ENCODE results near the gene TSSK2.

Gene TSSK2

DNA sequence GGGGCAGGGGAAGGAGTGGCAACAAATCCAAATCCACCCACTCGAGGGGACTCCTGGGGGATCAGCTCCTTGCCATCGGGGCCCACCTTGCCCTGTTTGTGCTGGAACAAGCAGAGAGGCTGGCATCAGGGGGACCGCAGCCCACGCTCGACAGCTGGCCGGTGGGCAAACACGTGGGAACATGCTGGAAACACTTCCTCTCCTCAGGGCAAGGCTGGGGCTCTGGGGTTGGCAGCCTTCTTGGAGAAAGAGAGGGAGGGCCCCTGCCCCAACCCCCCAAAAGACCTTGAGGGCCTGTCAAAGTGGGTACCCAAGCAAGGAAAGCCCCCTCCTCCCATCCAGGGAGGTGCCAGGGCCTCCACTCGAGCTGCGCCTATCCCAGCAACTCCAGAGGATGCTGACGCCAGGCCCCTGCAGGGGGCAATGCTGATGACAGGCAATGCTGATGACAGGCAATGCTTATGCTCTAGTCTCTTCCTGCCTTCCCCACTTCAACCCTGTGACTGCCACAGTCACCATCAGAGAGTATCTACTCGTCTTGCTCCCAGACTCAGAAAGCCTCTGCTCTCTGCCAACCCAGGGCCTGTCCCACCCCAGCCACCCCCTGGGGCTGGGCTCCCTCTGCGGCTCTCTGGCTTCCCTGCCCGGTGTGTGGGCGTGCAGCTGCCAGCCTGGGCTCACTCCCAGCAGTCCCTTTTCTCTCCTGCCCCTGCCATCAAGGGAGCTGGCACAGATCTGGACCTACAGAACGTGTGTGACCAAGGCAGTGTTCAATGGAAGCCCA is 7.3 kb downstream of the TSSK2 start:
- Histone ChIP-seq H3K4me2 (ENCODE audit: low read depth, low read length) (no peak overlapping the region), H3K36me3 (replicated peaks; ENCODE audit: insufficient read depth, low read length) (no peaks in the 10 kb centered on the region), H3K27ac (ENCODE audit: low read length) (no peak overlapping the region), H3K4me1 (ENCODE audit: low read length) (no peaks in the 10 kb centered on the region), H3F3A (ENCODE audit: insufficient read depth, low read length) (no peaks in the 10 kb centered on the region), H3K9me3 (replicated peaks; ENCODE audit: insufficient read depth, low read length) (no peaks in the 10 kb centered on the region), H3K27me3 (replicated peaks; ENCODE audit: insufficient read depth, low read length) (no peaks in the 10 kb centered on the region), H2AFZ (ENCODE audit: low read length) (no peak overlapping the region), H4K20me1 (ENCODE audit: insufficient read depth, low read length) (no peaks in the 10 kb centered on the region), H3K4me3 (ENCODE audit: low read length) (no peak overlapping the region), H3K9me2 (replicated peaks; ENCODE audit: insufficient read depth, low read length) (no peaks in the 10 kb centered on the region), H3K9ac (ENCODE audit: low read length) (no peak overlapping the region), H3K79me2 (ENCODE audit: low read length) (peaks cover 11% of the 10 kb centered on the region)
- TF ChIP-seq EZH2 (optimal IDR thresholded peaks at IDR 0.05; ENCODE audit: low read depth, low read length) (no peak), EZH2phosphoT487 (IDR thresholded peaks at IDR 0.05; ENCODE audit: low read length) (no peak)
- no peak for DNase-seq

DNA sequence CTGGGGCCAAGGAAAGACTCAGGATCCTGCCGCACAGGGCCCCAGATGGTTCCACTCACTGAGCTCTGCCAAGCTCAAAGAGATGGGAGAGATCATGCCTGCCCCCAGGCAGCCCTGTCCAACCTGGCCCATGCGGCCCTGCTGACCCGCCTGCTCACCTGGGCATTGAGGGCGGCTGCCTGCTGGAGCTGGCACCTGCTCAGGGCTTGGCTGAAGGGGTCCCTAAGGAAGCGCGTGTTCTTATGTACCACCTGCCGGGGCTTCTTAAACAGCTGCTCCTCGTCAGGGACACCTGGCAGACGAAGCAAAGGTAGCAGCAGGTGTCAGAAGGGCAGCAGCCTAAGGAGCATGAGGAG is 7.9 kb downstream of the TSSK2 start:
- H3K4me3 ChIP-seq (ENCODE audit: low read length): no peak overlapping the region
- no peak overlapping the region for H2AFZ ChIP-seq (ENCODE audit: low read length)
- H3K36me3 ChIP-seq (replicated peaks; ENCODE audit: insufficient read depth, low read length): no peaks in the 10 kb centered on the region
- no peaks in the 10 kb centered on the region for H4K20me1 ChIP-seq (ENCODE audit: insufficient read depth, low read length)
- H3K9me2 ChIP-seq (replicated peaks; ENCODE audit: insufficient read depth, low read length): no peaks in the 10 kb centered on the region
- H3K9ac ChIP-seq (ENCODE audit: low read length): no peak overlapping the region
- H3K27ac ChIP-seq (ENCODE audit: low read length): no peak overlapping the region
- no peaks in the 10 kb centered on the region for H3K4me1 ChIP-seq (ENCODE audit: low read length)
- no peak for DNase-seq
- no peaks in the 10 kb centered on the region for H3K27me3 ChIP-seq (replicated peaks; ENCODE audit: insufficient read depth, low read length)
- TF ChIP-seq, protein P1, sequence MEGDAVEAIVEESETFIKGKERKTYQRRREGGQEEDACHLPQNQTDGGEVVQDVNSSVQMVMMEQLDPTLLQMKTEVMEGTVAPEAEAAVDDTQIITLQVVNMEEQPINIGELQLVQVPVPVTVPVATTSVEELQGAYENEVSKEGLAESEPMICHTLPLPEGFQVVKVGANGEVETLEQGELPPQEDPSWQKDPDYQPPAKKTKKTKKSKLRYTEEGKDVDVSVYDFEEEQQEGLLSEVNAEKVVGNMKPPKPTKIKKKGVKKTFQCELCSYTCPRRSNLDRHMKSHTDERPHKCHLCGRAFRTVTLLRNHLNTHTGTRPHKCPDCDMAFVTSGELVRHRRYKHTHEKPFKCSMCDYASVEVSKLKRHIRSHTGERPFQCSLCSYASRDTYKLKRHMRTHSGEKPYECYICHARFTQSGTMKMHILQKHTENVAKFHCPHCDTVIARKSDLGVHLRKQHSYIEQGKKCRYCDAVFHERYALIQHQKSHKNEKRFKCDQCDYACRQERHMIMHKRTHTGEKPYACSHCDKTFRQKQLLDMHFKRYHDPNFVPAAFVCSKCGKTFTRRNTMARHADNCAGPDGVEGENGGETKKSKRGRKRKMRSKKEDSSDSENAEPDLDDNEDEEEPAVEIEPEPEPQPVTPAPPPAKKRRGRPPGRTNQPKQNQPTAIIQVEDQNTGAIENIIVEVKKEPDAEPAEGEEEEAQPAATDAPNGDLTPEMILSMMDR (IDR thresholded peaks at IDR 0.05; ENCODE audit: low read length): no peak
- TF ChIP-seq EZH2phosphoT487 (IDR thresholded peaks at IDR 0.05; ENCODE audit: low read length): no peak
- TF ChIP-seq EZH2 (optimal IDR thresholded peaks at IDR 0.05; ENCODE audit: low read depth, low read length): no peak
- no peaks in the 10 kb centered on the region for H3F3A ChIP-seq (ENCODE audit: insufficient read depth, low read length)
- no peaks in the 10 kb centered on the region for H3K9me3 ChIP-seq (replicated peaks; ENCODE audit: insufficient read depth, low read length)
- no peak overlapping the region for H3K4me2 ChIP-seq (ENCODE audit: low read depth, low read length)
- H3K79me2 ChIP-seq (ENCODE audit: low read length): peaks cover 17% of the 10 kb centered on the region

DNA sequence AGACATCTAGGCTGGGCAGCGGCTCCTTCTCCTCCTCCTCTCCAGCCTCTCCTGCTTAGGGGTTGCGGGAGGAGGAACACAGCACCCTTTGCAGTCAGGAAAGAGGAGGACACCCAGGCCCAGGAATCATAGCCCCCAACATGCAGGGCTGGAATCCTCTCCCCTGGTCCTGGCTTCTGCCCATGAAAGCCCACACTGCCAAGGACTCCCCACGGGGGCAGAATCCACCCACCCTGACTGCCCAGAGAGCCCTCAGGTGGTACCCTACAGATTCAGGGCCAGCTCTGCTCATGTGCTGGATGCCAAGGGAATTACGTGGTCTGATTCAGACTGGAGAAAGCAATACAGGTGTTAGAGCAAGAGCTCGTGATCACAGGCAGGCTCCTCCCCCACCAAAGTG is 8.9 kb downstream of the TSSK2 start:
- H3K9ac ChIP-seq (ENCODE audit: low read length): no peak overlapping the region
- no peak for DNase-seq
- no peak overlapping the region for H3K4me2 ChIP-seq (ENCODE audit: low read depth, low read length)
- H3F3A ChIP-seq (ENCODE audit: insufficient read depth, low read length): no peaks in the 10 kb centered on the region
- no peaks in the 10 kb centered on the region for H3K27me3 ChIP-seq (replicated peaks; ENCODE audit: insufficient read depth, low read length)
- H2AFZ ChIP-seq (ENCODE audit: low read length): no peak overlapping the region
- H3K9me3 ChIP-seq (replicated peaks; ENCODE audit: insufficient read depth, low read length): no peaks in the 10 kb centered on the region
- H3K36me3 ChIP-seq (replicated peaks; ENCODE audit: insufficient read depth, low read length): no peaks in the 10 kb centered on the region
- no peak overlapping the region for H3K27ac ChIP-seq (ENCODE audit: low read length)
- no peaks in the 10 kb centered on the region for H3K9me2 ChIP-seq (replicated peaks; ENCODE audit: insufficient read depth, low read length)
- no peak overlapping the region for H3K4me3 ChIP-seq (ENCODE audit: low read length)
- no peaks in the 10 kb centered on the region for H4K20me1 ChIP-seq (ENCODE audit: insufficient read depth, low read length)
- H3K79me2 ChIP-seq (ENCODE audit: low read length): peaks cover 22% of the 10 kb centered on the region
- TF ChIP-seq EZH2 (optimal IDR thresholded peaks at IDR 0.05; ENCODE audit: low read depth, low read length): no peak
- TF ChIP-seq, protein P1 (IDR thresholded peaks at IDR 0.05; ENCODE audit: low read length): no peak
- TF ChIP-seq EZH2phosphoT487 (IDR thresholded peaks at IDR 0.05; ENCODE audit: low read length): no peak
- no peaks in the 10 kb centered on the region for H3K4me1 ChIP-seq (ENCODE audit: low read length)

DNA sequence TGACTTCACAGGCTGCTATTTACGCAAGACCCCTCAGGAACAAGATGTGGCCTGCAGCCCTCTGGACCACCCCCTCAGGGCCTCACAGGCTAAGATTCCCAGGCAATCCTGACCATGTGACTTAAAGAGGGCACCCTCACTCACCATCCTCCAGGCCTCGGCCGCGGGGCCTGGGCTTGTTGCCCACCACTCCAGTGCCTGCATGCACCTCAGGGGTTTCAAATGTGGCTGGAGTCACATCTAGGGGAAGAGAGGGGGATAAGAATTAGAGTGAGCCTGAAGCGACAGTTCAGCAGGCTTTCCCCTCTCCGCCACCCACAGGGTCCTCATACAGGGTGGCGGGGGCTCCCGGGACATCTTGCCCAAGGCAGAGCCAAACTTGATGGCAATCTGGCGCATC is 11.3 kb downstream of the TSSK2 start:
- no peaks in the 10 kb centered on the region for H3K4me1 ChIP-seq (ENCODE audit: low read length)
- no peaks in the 10 kb centered on the region for H3K9me2 ChIP-seq (replicated peaks; ENCODE audit: insufficient read depth, low read length)
- no peak overlapping the region for H3K27ac ChIP-seq (ENCODE audit: low read length)
- H3K9me3 ChIP-seq (replicated peaks; ENCODE audit: insufficient read depth, low read length): no peaks in the 10 kb centered on the region
- no peaks in the 10 kb centered on the region for H4K20me1 ChIP-seq (ENCODE audit: insufficient read depth, low read length)
- no peaks in the 10 kb centered on the region for H3K36me3 ChIP-seq (replicated peaks; ENCODE audit: insufficient read depth, low read length)
- H3F3A ChIP-seq (ENCODE audit: insufficient read depth, low read length): no peaks in the 10 kb centered on the region
- TF ChIP-seq, protein P1 (IDR thresholded peaks at IDR 0.05; ENCODE audit: low read length): no peak
- no peak for TF ChIP-seq EZH2 (optimal IDR thresholded peaks at IDR 0.05; ENCODE audit: low read depth, low read length)
- TF ChIP-seq EZH2phosphoT487 (IDR thresholded peaks at IDR 0.05; ENCODE audit: low read length): no peak
- H2AFZ ChIP-seq (ENCODE audit: low read length): no peak overlapping the region
- no peak overlapping the region for H3K4me2 ChIP-seq (ENCODE audit: low read depth, low read length)
- H3K9ac ChIP-seq (ENCODE audit: low read length): no peak overlapping the region
- DNase-seq: no peak
- peaks cover 22% of the 10 kb centered on the region for H3K79me2 ChIP-seq (ENCODE audit: low read length)
- H3K27me3 ChIP-seq (replicated peaks; ENCODE audit: insufficient read depth, low read length): peaks cover 6% of the 10 kb centered on the region
- no peak overlapping the region for H3K4me3 ChIP-seq (ENCODE audit: low read length)
